GM12878 (cell line): ENCODE data around the gene NME7.

Experiments used
- EGR1 ChIP-seq, 2 experiments: IDR thresholded peaks; 1 replicate in 1 of 2; 2 replicates in 1 of 2; pipeline ENCODE4 v1.6.1; 2011 to 2012; ENCODE audit warnings: low read depth in 2 of 2, low read length in 2 of 2, borderline replicate concordance in 1 of 2, mild to moderate bottlenecking in 1 of 2, moderate library complexity in 1 of 2
- NFYB ChIP-seq: IDR thresholded peaks from 2 replicates; pipeline ENCODE4 v1.6.1; 2011; ENCODE audit warnings: low read depth, mild to moderate bottlenecking, low read length, improper control_type of control experiment, moderate library complexity; ENCODE audit not compliant: insufficient read depth
- TF ChIP-seq, protein P1 (sequence below), 3 experiments: IDR thresholded peaks in 2 of 3; conservative IDR thresholded peaks in 1 of 3; 2 replicates each; pipeline ENCODE4 v1.5.1; 2011; ENCODE audit warnings: low read depth in 3 of 3, low read length in 3 of 3, mild to moderate bottlenecking in 3 of 3, control low read depth in 2 of 3, moderate library complexity in 2 of 3, inconsistent platforms in 1 of 3, mixed read lengths in 1 of 3; ENCODE audit not compliant: control insufficient read depth in 2 of 3, insufficient read depth in 1 of 3; ENCODE audit errors: extremely low read depth in 1 of 3

DNA sequence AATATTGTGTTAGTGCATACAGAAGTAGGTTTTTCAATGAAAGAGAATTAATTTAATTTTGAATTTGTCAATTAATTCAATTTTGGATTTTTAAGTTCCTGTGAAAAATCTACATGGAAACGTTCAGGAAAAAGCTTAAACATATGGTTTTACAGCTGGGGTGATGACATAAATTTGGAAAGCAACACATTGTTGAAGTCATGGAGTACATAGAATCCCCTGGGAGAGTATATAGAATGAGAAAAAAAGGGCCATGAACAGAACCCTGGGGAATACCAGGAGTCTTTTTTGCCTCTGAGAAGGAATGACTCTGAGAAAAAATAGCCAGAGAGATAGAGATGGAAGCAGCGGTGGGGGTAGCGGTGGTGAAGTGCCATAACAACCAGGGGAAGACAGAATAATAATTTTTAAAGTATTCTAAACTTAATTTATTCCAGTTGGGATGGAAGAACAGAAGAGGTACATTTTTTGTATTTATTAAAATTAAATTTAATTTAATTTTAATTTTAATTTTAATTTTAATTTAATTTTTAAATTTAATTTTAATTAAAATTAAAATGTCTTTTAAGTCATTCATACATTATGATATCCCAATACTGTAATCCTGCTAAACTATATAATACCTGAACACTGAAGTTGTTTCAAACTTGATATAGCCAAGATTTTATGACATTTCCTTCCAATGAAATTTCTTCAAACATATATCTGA lies 48.9 kb downstream of the NME7 start:
- no peak for TF ChIP-seq EGR1 (IDR thresholded peaks at IDR 0.05; ENCODE audit: borderline replicate concordance in 1 of 2, low read depth in 2 of 2, low read length in 2 of 2)
- no peak for TF ChIP-seq NFYB
- TF ChIP-seq, protein P1, sequence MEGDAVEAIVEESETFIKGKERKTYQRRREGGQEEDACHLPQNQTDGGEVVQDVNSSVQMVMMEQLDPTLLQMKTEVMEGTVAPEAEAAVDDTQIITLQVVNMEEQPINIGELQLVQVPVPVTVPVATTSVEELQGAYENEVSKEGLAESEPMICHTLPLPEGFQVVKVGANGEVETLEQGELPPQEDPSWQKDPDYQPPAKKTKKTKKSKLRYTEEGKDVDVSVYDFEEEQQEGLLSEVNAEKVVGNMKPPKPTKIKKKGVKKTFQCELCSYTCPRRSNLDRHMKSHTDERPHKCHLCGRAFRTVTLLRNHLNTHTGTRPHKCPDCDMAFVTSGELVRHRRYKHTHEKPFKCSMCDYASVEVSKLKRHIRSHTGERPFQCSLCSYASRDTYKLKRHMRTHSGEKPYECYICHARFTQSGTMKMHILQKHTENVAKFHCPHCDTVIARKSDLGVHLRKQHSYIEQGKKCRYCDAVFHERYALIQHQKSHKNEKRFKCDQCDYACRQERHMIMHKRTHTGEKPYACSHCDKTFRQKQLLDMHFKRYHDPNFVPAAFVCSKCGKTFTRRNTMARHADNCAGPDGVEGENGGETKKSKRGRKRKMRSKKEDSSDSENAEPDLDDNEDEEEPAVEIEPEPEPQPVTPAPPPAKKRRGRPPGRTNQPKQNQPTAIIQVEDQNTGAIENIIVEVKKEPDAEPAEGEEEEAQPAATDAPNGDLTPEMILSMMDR (IDR thresholded peaks at IDR 0.05 in 2 of 3, conservative IDR thresholded peaks at IDR 0.05 in 1 of 3; ENCODE audit: control insufficient read depth in 2 of 3, extremely low read depth in 1 of 3, insufficient read depth in 1 of 3, low read depth in 3 of 3, low read length in 3 of 3), result no peak
